K562 (cell line): ENCODE results near the gene ANKZF1. TPM values are rescaled to one million over a fixed set of nuclear protein-coding genes. Genes with fewer than 3 reads are reported as not detected.

Experiments
- ATAC-seq: fragments of 200-7000 bp; cut with Tn5 transposase; 3 replicates; pipeline ENCODE4 v1.9.1; 2020; ENCODE audit warnings: moderate library complexity
- BruUV-seq: library from RNA; stranded (reverse); fragments of 400-500 nt; replicated peaks from 2 replicates; lab custom pipeline; 2021; lab: Mats Ljungman, UMichigan
- CTCF ChIA-PET: fragments of 300-600 bp; formaldehyde crosslinking; extraction: SDS; loops from one replicate; lab custom pipeline; 2021; ENCODE audit warnings: low intra/inter-chr PET ratio; lab: Yijun Ruan, JAX
- POLR2A ChIA-PET: fragments of 300-600, 350-650 bp; sonication (Branson Sonifier 250); formaldehyde crosslinking; extraction: SDS; loops from one replicate; lab custom pipeline; 2021; ENCODE audit warnings: antibody characterized with exemption, inconsistent platforms; lab: Yijun Ruan, JAX
- DNase-seq, 4 experiments: peaks; one replicate each; pipeline versions ENCODE4 v3.0.0 to v3.0.0-alpha.2; 2011 to 2018; ENCODE audit warnings: low spot score in 3 of 4, mixed read lengths in 3 of 4; ENCODE audit errors: extremely low read depth in 1 of 4
- FAIRE-seq: peaks from 2 replicates; lab custom pipeline; 2011; peaks lifted over from hg19 to GRCh38; lab: Jason Lieb, UNC
- H2AFZ ChIP-seq: 2 replicates; pipeline ENCODE4 v1.6.0; 2011; ENCODE audit warnings: low read depth, low read length, control low read depth, inconsistent platforms
- H3K27ac ChIP-seq: fragments of 200-600 bp; 3 replicates; pipeline ENCODE4 v1.8.0; 2011; ENCODE audit warnings: low read depth, mild to moderate bottlenecking, control low read depth, inconsistent platforms, low read length, moderate library complexity, mixed read lengths; ENCODE audit errors: extremely low read depth
- H3K27me3 ChIP-seq, 2 experiments: fragments of 300-600 bp in 1 of 2; 2 replicates in 1 of 2; 3 replicates in 1 of 2; pipeline versions ENCODE4 v1.6.0 to v1.8.0; 2011; ENCODE audit warnings: inconsistent platforms in 2 of 2, low read length in 2 of 2, mild to moderate bottlenecking in 1 of 2, mixed read lengths in 1 of 2, moderate library complexity in 1 of 2; ENCODE audit not compliant: control insufficient read depth in 2 of 2, insufficient read depth in 2 of 2
- H3K36me3 ChIP-seq: fragments of 300-600 bp; 3 replicates; pipeline ENCODE4 v1.8.0; 2011; ENCODE audit warnings: mild to moderate bottlenecking, low read length, inconsistent platforms; ENCODE audit not compliant: control insufficient read depth, insufficient read depth
- H3K4me1 ChIP-seq, 2 experiments: fragments of 200-600 bp in 1 of 2; replicated peaks in 1 of 2; 2 replicates in 1 of 2; 3 replicates in 1 of 2; pipeline versions ENCODE4 v1.5.1 to v1.8.0; 2011; ENCODE audit warnings: inconsistent platforms in 2 of 2, low read length in 2 of 2, mild to moderate bottlenecking in 1 of 2, mixed read lengths in 1 of 2, moderate library complexity in 1 of 2; ENCODE audit not compliant: control insufficient read depth in 2 of 2, insufficient read depth in 2 of 2
- H3K4me2 ChIP-seq: 2 replicates; pipeline ENCODE4 v1.6.1; 2011; ENCODE audit warnings: low read length, control low read depth, inconsistent platforms, mixed read lengths; ENCODE audit not compliant: insufficient read depth
- H3K4me3 ChIP-seq: fragments of 200-600 bp; sonication (generic), shearing (Covaris generic); 2 replicates; pipeline ENCODE4 v1.5.1; 2016; ENCODE audit warnings: control low read depth, inconsistent platforms
- H3K79me2 ChIP-seq: fragments of 200-600 bp; 3 replicates; pipeline ENCODE4 v1.8.0; 2011; ENCODE audit warnings: low read length, inconsistent platforms; ENCODE audit not compliant: control insufficient read depth, insufficient read depth
- H3K9ac ChIP-seq, 2 experiments: 2 replicates each; pipeline versions ENCODE4 v1.6.0 to v1.6.1; 2011; ENCODE audit warnings: low read depth in 2 of 2, low read length in 2 of 2, control low read depth in 1 of 2, inconsistent platforms in 1 of 2, mild to moderate bottlenecking in 1 of 2, mixed read lengths in 1 of 2; ENCODE audit not compliant: insufficient read depth in 1 of 2
- H3K9me1 ChIP-seq: one replicate; pipeline ENCODE4 v1.6.0; 2011; ENCODE audit warnings: inconsistent platforms, mild to moderate bottlenecking, low read length, moderate library complexity; ENCODE audit not compliant: control insufficient read depth, insufficient read depth
- H3K9me3 ChIP-seq: replicated peaks from 2 replicates; pipeline ENCODE4 v1.5.1; 2011; ENCODE audit warnings: low read depth, low read length, inconsistent platforms; ENCODE audit not compliant: control insufficient read depth, insufficient read depth
- H4K20me1 ChIP-seq: replicated peaks from 2 replicates; pipeline ENCODE4 v1.6.1; 2011; ENCODE audit warnings: low read length, inconsistent platforms, mixed read lengths; ENCODE audit not compliant: control insufficient read depth, insufficient read depth
- CCAR2 ChIP-seq: fragments of 200-400 bp; formaldehyde crosslinking; IDR thresholded peaks from 2 replicates; pipeline ENCODE4 v1.6.1; 2017; ENCODE audit warnings: mild to moderate bottlenecking, low read depth, low read length
- NRF1 ChIP-seq, 2 experiments: fragments of 450-650 bp; IDR thresholded peaks in 1 of 2; conservative IDR thresholded peaks in 1 of 2; 2 replicates each; pipeline ENCODE4 v1.6.1; 2014; ENCODE audit warnings: mild to moderate bottlenecking in 2 of 2
- RERE ChIP-seq: sonication (generic); formaldehyde crosslinking; IDR thresholded peaks from 2 replicates; pipeline ENCODE4 v1.8.0; 2023; ENCODE audit warnings: missing genetic modification reagents, mild to moderate bottlenecking, borderline replicate concordance
- TRIM28 ChIP-seq: fragments of 450-650 bp; IDR thresholded peaks from 2 replicates; pipeline ENCODE4 v1.6.1; 2017
- ZNF175 ChIP-seq: fragments of 200-800 bp; sonication (Bioruptor generic); IDR thresholded peaks from 2 replicates; pipeline ENCODE4 v1.6.1; 2016; ENCODE audit warnings: low read depth, mild to moderate bottlenecking, missing genetic modification characterization, missing compliant biosample characterization
- WGBS: fragments of 100-300 bp; shearing (Covaris generic); methylation state at CpG from one replicate; pipeline ENCODE4 v1.1.6; 2016; ENCODE audit warnings: low coverage, mixed read lengths; ENCODE audit not compliant: insufficient coverage; ENCODE audit errors: missing lambda C conversion rate; 5-methylcytosine and 5-hydroxymethylcytosine counted together
- in situ Hi-C: fragments of 300-500 bp; cut with MboI; formaldehyde crosslinking; loops from 4 replicates; pipeline ENCODE4 v1.15.0; 2018; ENCODE audit warnings: inconsistent platforms, mixed read lengths
- intact Hi-C: fragments of 100-400 bp; cut with micrococcal nuclease; formaldehyde crosslinking; loops from 2 replicates; pipeline ENCODE4 v1.14.2; 2022
- polyA plus RNA-seq, 8 experiments: library from polyadenylated mRNA; depleted of rRNA in 4 of 8; stranded (reverse) in 5 of 8; unstranded in 3 of 8; fragments of >200 nt; fragmentation: Nextera tagmentation in 2 of 8; fragmentation: Illumina TruSeq in 1 of 8; extraction: Ambion mirVana in 2 of 8; extraction: Trizol in 1 of 8; gene quantifications; 2 replicates each; pipeline versions ENCODE4 v1.2.1 to v1.2.3, GENCODE V29; 2011 to 2014; ENCODE audit warnings: inconsistent platforms in 1 of 8, missing spikeins in 1 of 8
- total RNA-seq, 7 experiments: library from RNA; depleted of rRNA in 6 of 7; stranded (reverse); fragments of >200 nt in 6 of 7; fragmentation: Illumina TruSeq in 2 of 7; extraction: Trizol in 2 of 7; gene quantifications; 2 replicates each; pipeline versions ENCODE4 v1.2.1 to v1.2.3, GENCODE V29; 2011 to 2021; ENCODE audit warnings: low replicate concordance in 1 of 7
- TF ChIP-seq, protein P1 (sequence below): fragments of 250-450 bp; sonication (Bioruptor Pico); IDR thresholded peaks from 2 replicates; pipeline ENCODE4 v1.8.0; 2021; ENCODE audit warnings: moderate library complexity, mild to moderate bottlenecking, inconsistent platforms

The ANKZF1 gene
- total and polyA plus RNA-seq, 9 of the 15 experiments (the other 6 are each of a cell fraction or from before 2014, with no cell fraction given), result 3.1 to 60.6 (median 31.0) TPM

- POLR2A ChIA-PET, result no interaction called here
- Histone ChIP-seq H2AFZ (no peak overlapping the region), H3K9ac (no peak overlapping the region; a peak in 1 of 4 replicates)
- WGBS, result 100% methylated on average over 2 of the region's 2 CpGs
- TF ChIP-seq NRF1 (conservative IDR thresholded peaks at IDR 0.05 in 1 of 2, IDR thresholded peaks at IDR 0.05 in 1 of 2) (no peak), TRIM28 (no peak), RERE (CRISPR knock-in tag) (no peak), ZNF175 (CRISPR knock-in tag) (no peak), CCAR2 (no peak)
- TF ChIP-seq, protein P1, sequence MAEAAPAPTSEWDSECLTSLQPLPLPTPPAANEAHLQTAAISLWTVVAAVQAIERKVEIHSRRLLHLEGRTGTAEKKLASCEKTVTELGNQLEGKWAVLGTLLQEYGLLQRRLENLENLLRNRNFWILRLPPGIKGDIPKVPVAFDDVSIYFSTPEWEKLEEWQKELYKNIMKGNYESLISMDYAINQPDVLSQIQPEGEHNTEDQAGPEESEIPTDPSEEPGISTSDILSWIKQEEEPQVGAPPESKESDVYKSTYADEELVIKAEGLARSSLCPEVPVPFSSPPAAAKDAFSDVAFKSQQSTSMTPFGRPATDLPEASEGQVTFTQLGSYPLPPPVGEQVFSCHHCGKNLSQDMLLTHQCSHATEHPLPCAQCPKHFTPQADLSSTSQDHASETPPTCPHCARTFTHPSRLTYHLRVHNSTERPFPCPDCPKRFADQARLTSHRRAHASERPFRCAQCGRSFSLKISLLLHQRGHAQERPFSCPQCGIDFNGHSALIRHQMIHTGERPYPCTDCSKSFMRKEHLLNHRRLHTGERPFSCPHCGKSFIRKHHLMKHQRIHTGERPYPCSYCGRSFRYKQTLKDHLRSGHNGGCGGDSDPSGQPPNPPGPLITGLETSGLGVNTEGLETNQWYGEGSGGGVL (CRISPR knock-in tag), result no peak
- TF ChIP-seq, all 486 proteins: peak for 0
- Histone ChIP-seq H3K9me3 (no peaks in the 10 kb centered on the region), H4K20me1 (no peaks in the 10 kb centered on the region), H3K9me1 (no peaks in the 10 kb centered on the region), H3K36me3 (peaks cover 62% of the 10 kb centered on the region; the same call in 2 of the 3 replicates), H3K27ac (no peak overlapping the region), H3K27me3 (no peaks in the 10 kb centered on the region), H3K79me2 (peaks cover 12% of the 10 kb centered on the region), H3K4me1 (peaks cover under 1 to 9% of the 10 kb centered on the region in 2 experiments; a peak in 3 of 5 replicates), H3K4me2 (no peak overlapping the region), H3K4me3 (no peak overlapping the region)
- intact Hi-C loops, result no loop called here
- CTCF ChIA-PET, result no interaction called here
- in situ Hi-C loops, result no loop called here
- no peak for ATAC-seq
- BruUV-seq, result no TSS peak
- DNase-seq, result no peak
- FAIRE-seq, result no peak
These were observed 45.5 kb upstream of the ANKZF1 start for GRCh38 chr2:219184121-219184520.
